ENCODE measurements around the gene ARF1. TPM values are rescaled to one million over a fixed set of nuclear protein-coding genes. Genes with fewer than 3 reads are reported as not detected.
A peak's percentile ranks its signal among the peaks of the same experiment; 100 is the strongest.

The ARF1 gene
- total RNA-seq, 2 donors from 2014 or later, result 327 to 369 TPM

DNA sequence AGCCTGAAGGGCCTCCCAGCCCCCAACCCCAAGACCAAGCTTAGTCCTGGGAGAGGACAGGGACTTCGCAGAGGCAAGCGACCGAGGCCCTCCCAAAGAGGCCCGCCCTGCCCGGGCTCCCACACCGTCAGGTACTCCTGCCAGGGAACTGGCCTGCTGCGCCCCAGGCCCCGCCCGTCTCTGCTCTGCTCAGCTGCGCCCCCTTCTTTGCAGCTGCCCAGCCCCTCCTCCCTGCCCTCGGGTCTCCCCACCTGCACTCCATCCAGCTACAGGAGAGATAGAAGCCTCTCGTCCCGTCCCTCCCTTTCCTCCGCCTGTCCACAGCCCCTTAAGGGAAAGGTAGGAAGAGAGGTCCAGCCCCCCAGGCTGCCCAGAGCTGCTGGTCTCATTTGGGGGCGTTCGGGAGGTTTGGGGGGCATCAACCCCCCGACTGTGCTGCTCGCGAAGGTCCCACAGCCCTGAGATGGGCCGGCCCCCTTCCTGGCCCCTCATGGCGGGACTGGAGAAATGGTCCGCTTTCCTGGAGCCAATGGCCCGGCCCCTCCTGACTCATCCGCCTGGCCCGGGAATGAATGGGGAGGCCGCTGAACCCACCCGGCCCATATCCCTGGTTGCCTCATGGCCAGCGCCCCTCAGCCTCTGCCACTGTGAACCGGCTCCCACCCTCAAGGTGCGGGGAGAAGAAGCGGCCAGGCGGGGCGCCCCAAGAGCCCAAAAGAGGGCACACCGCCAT is 21.9 kb upstream of the ARF1 start:
- DNase-seq, result peak in 1 of 2 donors; percentile 24
- Mint-ChIP-seq H3K4me1 (ENCODE audit: low read depth) (peaks cover 9% of the 10 kb centered on the region), H3K9me3 (no peaks in the 10 kb centered on the region), H3K27me3 (ENCODE audit: low read depth) (peaks cover 42% of the 10 kb centered on the region), H3K36me3 (ENCODE audit: insufficient read depth in 2 of 2) (no peaks in the 10 kb centered on the region), H3K27ac (no peak overlapping the region), H3K4me3 (peak overlapping the region; percentile 72 to 79)
- no peak for ATAC-seq (replicated peaks in 1 of 2)

DNA sequence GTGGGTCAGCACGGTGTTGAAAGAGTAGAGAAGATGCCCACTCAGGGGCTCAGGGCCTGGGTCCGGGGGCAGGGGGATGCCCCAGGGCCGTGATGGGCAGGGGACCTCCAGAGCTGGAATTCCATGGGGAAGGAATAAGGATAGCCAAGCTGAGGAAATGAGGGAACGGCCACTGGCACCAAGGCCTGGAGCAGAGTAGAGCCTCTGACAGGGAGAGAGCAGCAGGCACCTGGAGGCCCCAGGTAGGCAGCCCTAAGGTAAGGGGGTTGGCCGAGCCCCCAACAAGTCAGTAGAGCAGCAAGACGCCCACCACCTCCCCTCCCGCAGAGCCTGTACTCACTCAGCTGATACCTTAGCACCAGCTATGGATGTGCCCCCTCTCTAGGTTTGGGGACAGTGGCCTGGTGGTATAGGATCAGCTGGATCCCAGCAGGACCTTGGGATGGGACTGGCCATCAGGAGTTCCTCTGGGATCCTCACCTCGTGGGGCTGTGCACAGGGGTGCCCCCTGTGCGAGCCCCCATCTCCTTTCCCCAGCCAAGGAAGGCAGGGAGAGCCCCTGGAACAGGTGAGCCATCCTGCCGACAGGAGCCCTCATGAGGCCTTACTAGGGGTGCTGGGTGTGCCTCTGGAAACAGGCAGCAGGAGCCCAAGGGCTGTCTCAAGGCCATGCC is 21.0 kb upstream of the ARF1 start:
- DNase-seq (no peak), ATAC-seq (replicated peaks in 1 of 2) (no peak)
- peak overlapping the region in 1 of 2 donors; percentile 66 for H3K4me3 Mint-ChIP-seq
- no peaks in the 10 kb centered on the region for H3K36me3 Mint-ChIP-seq (ENCODE audit: insufficient read depth in 2 of 2)
- H3K27me3 Mint-ChIP-seq (ENCODE audit: low read depth), result peaks cover 44% of the 10 kb centered on the region
- no peaks in the 10 kb centered on the region for H3K9me3 Mint-ChIP-seq
- H3K27ac Mint-ChIP-seq, result no peak overlapping the region
- H3K4me1 Mint-ChIP-seq (ENCODE audit: low read depth), result peaks cover 9% of the 10 kb centered on the region

DNA sequence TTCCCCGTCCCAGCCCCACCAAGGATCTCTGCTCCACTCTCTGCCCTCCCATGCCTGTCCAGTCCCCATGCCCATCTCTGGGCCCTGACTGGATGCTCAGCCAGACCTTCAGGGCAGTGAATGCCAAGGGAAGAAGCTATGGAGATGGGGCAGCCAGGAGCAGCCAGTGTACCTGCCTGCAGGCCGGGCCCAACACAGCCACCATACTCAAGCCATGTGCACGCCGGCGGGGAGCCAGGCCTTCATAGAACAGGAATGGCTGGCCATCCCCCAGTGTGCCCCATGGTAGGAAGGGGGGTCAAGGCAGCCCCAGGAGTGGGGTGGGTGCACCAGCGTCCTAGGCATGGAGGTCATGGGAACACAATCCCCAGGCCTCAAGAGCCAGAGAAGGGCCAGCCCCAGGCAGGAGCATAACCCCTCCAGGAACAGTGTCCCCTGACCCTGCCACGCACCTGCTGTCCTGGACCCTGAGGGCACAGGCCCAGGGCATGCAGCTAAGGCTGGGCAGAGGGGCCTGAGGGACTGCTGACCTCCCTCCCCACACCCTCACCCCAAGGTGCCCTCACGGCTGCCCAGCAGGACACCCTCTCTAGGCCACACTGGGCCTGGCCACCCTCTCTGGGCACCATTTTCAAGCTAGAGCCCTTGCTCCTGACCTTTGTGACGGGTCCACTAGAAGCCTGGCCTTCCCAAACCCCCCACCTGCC is 20.3 kb upstream of the ARF1 start:
- H3K9me3 Mint-ChIP-seq, result no peaks in the 10 kb centered on the region
- peaks cover 9% of the 10 kb centered on the region for H3K4me1 Mint-ChIP-seq (ENCODE audit: low read depth)
- H3K4me3 Mint-ChIP-seq, result no peak overlapping the region
- ATAC-seq (replicated peaks in 1 of 2) (no peak), DNase-seq (no peak)
- no peaks in the 10 kb centered on the region for H3K36me3 Mint-ChIP-seq (ENCODE audit: insufficient read depth in 2 of 2)
- H3K27me3 Mint-ChIP-seq (ENCODE audit: low read depth), result peaks cover 41% of the 10 kb centered on the region
- no peak overlapping the region for H3K27ac Mint-ChIP-seq

GRCh38 chr1:228062812-228063211 is 19.7 kb upstream of the ARF1 start:
- ATAC-seq (replicated peaks in 1 of 2), result no peak
- DNase-seq, result no peak
- H3K36me3 Mint-ChIP-seq (ENCODE audit: insufficient read depth in 2 of 2), result no peaks in the 10 kb centered on the region
- no peak overlapping the region for H3K27ac Mint-ChIP-seq
- H3K4me3 Mint-ChIP-seq, result no peak overlapping the region
- peaks cover 36% of the 10 kb centered on the region for H3K27me3 Mint-ChIP-seq (ENCODE audit: low read depth)
- peaks cover 9% of the 10 kb centered on the region for H3K4me1 Mint-ChIP-seq (ENCODE audit: low read depth)
- H3K9me3 Mint-ChIP-seq, result no peaks in the 10 kb centered on the region

GRCh38 chr1:228063251-228064191 is 19.0 kb upstream of the ARF1 start:
- Mint-ChIP-seq H3K36me3 (ENCODE audit: insufficient read depth in 2 of 2) (no peaks in the 10 kb centered on the region), H3K27me3 (ENCODE audit: low read depth) (peaks cover 30% of the 10 kb centered on the region), H3K9me3 (no peaks in the 10 kb centered on the region), H3K4me1 (ENCODE audit: low read depth) (peaks cover 9% of the 10 kb centered on the region), H3K27ac (no peak overlapping the region), H3K4me3 (no peak overlapping the region)
- DNase-seq (no peak), ATAC-seq (replicated peaks in 1 of 2) (no peak)

GRCh38 chr1:228064296-228064695 is 18.2 kb upstream of the ARF1 start:
- Mint-ChIP-seq H3K27me3 (ENCODE audit: low read depth) (peaks cover 26% of the 10 kb centered on the region), H3K36me3 (ENCODE audit: insufficient read depth in 2 of 2) (no peaks in the 10 kb centered on the region), H3K4me1 (ENCODE audit: low read depth) (peaks cover 9% of the 10 kb centered on the region), H3K27ac (no peak overlapping the region), H3K4me3 (no peak overlapping the region), H3K9me3 (no peaks in the 10 kb centered on the region)
- ATAC-seq (replicated peaks in 1 of 2) (no peak), DNase-seq (no peak)

DNA sequence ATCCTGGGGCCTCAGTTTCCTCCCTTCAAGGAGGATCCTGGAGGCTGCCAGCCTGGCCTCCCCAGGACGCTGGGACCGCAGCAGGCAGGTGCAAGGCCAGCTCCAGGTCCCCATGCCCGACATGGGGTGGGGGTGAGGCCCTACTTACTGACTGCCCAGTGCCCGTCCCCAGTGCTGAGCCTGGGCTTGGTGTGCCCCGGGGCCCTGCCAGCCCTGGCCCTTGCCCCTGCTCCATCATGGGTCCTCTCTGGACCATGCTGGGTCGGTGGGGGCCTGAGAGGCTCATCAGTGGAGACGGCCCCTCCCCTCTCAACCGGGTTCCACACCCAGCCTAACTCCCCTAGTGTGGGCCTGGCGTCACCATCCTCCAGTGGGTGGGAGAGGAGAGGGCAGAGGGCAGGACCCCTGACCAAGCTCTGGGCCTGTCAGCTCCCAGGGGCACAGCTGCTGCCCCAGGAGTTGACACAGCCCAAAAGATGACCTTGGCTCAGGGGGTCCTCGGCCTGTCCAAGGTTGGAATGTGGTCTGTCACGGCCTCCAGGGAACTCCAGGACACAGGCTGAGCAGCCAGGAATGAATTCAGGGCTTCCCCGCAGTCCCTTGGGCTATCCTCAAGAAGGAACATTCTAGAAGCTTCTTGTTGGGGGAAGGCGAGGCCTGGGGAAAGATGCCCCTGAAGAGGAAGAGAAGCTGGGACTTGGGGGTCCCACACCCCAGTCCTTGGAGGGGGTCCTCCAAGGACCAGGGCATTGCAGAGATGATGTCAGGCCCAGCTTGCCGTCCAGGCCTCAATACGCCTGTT is 17.6 kb upstream of the ARF1 start:
- Mint-ChIP-seq H3K4me1 (ENCODE audit: low read depth) (peaks cover 9% of the 10 kb centered on the region), H3K27ac (no peak overlapping the region), H3K36me3 (ENCODE audit: insufficient read depth in 2 of 2) (no peaks in the 10 kb centered on the region), H3K9me3 (no peaks in the 10 kb centered on the region), H3K4me3 (no peak overlapping the region), H3K27me3 (ENCODE audit: low read depth) (peaks cover 26% of the 10 kb centered on the region)
- DNase-seq, result no peak
- ATAC-seq (replicated peaks in 1 of 2), result no peak

DNA sequence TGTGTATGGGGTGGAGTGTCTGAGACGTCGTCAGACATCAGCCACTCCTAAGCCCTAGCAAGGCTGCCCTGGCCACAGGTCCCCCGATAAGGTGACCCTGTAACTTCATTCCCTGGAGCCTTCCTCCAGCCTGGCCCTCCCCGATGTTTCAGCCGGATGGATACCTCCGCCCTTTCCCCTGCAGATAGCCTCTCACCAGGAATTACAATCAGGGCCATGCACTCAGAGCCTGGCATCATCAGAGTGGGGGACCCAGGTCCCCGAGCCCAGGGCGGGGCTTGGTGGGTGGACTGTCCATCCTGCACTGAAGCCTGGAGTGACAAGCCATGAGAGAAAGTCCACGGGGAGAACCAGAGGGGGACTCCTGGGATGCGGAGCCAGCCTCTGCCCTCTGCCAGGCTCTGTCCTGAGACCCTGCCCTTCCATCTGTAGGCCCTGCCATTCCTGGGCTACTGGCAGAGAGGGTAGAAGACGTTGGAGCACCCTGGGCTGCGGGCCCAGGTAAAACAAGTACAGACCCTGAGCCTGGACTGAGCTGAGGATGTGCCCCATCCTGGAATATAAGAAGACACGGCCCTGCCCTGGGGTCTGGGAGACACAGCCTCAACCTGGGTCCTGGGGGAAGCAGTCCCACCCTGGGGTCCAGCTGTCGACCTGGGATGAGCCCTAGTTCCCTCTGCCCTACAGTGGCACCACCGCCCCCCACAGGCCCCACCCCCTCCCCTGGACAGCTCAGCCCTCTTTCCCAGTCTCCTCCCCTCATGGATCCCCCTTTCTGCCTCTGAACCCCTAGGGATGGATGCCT is 16.8 kb upstream of the ARF1 start:
- peaks cover 6% of the 10 kb centered on the region for H3K4me1 Mint-ChIP-seq (ENCODE audit: low read depth)
- DNase-seq (no peak), ATAC-seq (replicated peaks in 1 of 2) (no peak)
- no peaks in the 10 kb centered on the region for H3K36me3 Mint-ChIP-seq (ENCODE audit: insufficient read depth in 2 of 2)
- H3K27ac Mint-ChIP-seq, result no peak overlapping the region
- peaks cover 25% of the 10 kb centered on the region for H3K27me3 Mint-ChIP-seq (ENCODE audit: low read depth)
- no peak overlapping the region for H3K4me3 Mint-ChIP-seq
- H3K9me3 Mint-ChIP-seq, result no peaks in the 10 kb centered on the region

DNA sequence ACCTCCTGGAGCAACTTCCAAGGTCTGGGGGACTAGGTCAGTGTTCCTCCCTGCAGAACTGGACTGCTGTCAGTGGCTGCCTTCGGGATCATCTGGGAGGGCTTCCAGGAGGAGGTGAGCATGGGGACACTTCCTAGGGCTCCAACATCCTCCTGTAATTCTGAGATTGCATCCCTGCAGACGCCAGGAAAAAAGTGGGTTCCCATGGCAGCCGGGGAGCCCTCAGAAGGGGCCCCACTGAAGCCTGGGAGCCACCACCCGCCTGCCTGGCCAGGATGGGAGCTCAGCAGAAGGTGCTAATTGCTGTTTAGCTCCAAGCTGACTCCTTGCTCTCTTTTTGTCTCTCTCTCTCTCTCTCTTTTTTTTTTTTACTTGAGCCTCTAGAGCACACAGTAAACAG is 16.1 kb upstream of the ARF1 start:
- Mint-ChIP-seq H3K36me3 (ENCODE audit: insufficient read depth in 2 of 2) (no peaks in the 10 kb centered on the region), H3K4me1 (ENCODE audit: low read depth) (no peaks in the 10 kb centered on the region), H3K4me3 (no peak overlapping the region), H3K27ac (no peak overlapping the region), H3K9me3 (no peaks in the 10 kb centered on the region), H3K27me3 (ENCODE audit: low read depth) (peaks cover 18% of the 10 kb centered on the region)
- no peak for ATAC-seq (replicated peaks in 1 of 2)
- no peak for DNase-seq

DNA sequence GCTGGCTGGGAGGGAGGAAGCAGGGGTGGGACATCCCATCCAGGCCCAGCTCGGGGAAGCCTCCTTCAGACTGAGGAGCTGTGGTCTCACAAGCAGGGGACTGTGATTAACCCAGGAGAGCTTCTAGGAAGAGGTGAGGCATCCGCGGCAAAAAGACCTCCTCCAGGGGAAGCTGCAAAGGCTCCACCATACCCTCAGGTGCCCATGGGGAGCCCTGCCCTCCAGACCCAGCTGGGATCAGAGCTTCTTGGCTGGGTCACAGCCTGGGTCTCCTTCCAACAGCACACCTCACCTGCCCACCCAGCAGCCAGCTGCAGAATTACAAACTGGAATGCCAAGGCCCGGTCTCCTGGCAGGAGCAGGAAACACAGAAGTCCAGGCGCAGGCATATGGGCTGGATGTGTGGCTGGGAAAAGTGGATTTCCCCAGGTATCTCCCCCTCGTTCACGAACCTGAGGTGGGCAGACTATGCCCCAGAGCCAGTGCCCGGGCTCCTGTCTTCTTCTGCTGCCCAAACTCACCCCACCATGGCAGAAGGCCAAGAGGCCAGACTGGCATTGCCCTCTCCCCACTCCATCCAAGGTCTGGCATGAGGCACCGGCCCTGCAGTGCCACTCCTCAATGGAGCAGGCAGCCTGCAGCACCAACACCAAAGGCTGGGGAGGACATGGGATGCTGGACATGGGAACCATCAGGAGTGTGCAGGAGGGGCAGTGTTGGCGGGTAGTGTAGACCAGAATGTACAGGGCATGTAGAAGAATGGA is 15.4 kb upstream of the ARF1 start:
- Mint-ChIP-seq H3K27me3 (ENCODE audit: low read depth) (peaks cover 17% of the 10 kb centered on the region), H3K4me1 (ENCODE audit: low read depth) (no peaks in the 10 kb centered on the region), H3K9me3 (no peaks in the 10 kb centered on the region), H3K27ac (no peak overlapping the region), H3K4me3 (no peak overlapping the region), H3K36me3 (ENCODE audit: insufficient read depth in 2 of 2) (no peaks in the 10 kb centered on the region)
- DNase-seq (no peak), ATAC-seq (replicated peaks in 1 of 2) (no peak)

DNA sequence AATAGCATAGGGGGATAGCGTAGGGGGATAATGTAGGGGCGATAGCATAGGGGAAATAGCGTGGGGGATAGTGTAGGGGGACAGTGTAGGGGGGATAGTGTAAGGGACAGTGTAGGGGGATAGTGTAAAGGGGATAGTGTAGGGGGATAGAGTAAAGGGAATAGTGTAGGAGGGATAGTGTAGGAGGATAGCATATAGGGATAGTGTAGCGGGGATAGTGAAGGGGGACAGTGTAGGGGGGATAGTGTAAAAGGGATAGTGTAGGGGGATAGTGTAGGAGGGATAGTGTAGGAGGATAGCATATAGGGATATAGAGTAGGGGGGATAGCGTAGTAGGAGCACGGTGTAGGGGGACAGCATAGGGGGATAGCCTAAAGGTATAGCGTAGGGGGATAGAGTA is 14.1 kb upstream of the ARF1 start:
- Mint-ChIP-seq H3K9me3 (no peaks in the 10 kb centered on the region), H3K27ac (no peak overlapping the region), H3K4me3 (no peak overlapping the region), H3K27me3 (ENCODE audit: low read depth) (peaks cover 17% of the 10 kb centered on the region), H3K36me3 (ENCODE audit: insufficient read depth in 2 of 2) (no peaks in the 10 kb centered on the region), H3K4me1 (ENCODE audit: low read depth) (no peaks in the 10 kb centered on the region)
- no peak for DNase-seq
- ATAC-seq (replicated peaks in 1 of 2), result no peak
